Testis (tissue), 2 donors: ENCODE results near the gene CDC25B.

Experiments used
- POLR2A ChIP-seq: fragments of 450-650 bp; IDR thresholded peaks from one replicate; pipeline ENCODE4 v1.6.1; 2017; ENCODE audit warnings: antibody characterized with exemption, mild to moderate bottlenecking, moderate library complexity
- TF ChIP-seq, protein P1 (sequence below), 3 experiments: fragments of 450-650 bp in 2 of 3; fragments of 200-600 bp in 1 of 3; sonication (generic) in 1 of 3; IDR thresholded peaks; one replicate each; pipeline ENCODE4 v1.5.1; 2016 to 2019; ENCODE audit warnings: antibody characterized with exemption in 3 of 3, mild to moderate bottlenecking in 2 of 3, moderate library complexity in 1 of 3

DNA sequence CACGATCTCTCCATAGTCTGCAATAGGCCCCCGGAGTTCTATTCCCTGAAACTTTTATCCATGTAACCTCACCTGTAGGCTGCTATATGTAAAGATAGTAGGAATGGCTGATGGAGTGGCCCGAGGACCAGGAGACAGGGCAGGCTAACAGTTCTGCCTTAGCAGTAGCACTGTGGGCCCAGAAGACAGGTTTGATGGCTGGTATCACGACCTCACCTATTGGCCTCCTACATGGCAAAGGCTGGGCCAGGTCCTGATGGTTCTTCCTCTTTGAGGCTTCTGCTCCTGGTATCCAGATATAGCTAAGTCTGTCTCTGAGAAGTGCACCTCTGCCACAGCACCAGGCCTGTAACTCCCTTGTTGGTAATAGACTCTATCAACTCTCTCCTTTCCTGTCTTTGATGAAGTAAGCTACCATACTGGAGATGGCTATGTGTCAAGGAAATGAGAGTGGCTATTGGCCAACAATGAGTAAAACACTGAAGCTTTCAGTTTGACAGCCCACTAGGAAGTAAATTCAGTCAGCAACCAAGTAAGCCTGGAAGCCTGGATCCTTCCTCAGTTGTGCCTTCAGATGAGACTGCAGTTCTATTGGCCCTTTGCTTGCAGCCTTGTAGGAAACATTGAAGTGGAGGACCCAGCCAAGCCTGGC is 20.5 kb upstream of the CDC25B start:
- TF ChIP-seq, protein P1, sequence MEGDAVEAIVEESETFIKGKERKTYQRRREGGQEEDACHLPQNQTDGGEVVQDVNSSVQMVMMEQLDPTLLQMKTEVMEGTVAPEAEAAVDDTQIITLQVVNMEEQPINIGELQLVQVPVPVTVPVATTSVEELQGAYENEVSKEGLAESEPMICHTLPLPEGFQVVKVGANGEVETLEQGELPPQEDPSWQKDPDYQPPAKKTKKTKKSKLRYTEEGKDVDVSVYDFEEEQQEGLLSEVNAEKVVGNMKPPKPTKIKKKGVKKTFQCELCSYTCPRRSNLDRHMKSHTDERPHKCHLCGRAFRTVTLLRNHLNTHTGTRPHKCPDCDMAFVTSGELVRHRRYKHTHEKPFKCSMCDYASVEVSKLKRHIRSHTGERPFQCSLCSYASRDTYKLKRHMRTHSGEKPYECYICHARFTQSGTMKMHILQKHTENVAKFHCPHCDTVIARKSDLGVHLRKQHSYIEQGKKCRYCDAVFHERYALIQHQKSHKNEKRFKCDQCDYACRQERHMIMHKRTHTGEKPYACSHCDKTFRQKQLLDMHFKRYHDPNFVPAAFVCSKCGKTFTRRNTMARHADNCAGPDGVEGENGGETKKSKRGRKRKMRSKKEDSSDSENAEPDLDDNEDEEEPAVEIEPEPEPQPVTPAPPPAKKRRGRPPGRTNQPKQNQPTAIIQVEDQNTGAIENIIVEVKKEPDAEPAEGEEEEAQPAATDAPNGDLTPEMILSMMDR (IDR thresholded peaks at IDR 0.05): no peak
- TF ChIP-seq POLR2A: no peak
